Activated CD8-positive, alpha-beta memory T cell treated with anti-CD3 and anti-CD28 coated beads for 1 hour (primary cell): ENCODE data around the gene CCNK.

Experiments
- DNase-seq, 2 donors: peaks; one replicate each; pipeline ENCODE4 v3.0.0-alpha.2; 2020; ENCODE audit warnings: low read depth in 1 of 2; ENCODE audit errors: extremely low read depth in 1 of 2

Gene CCNK

GRCh38 chr14:99549684-99550083 lies 68.5 kb downstream of the CCNK start:
- no peak for DNase-seq

- DNase-seq = no peak
These were observed 69.3 kb downstream of the CCNK start for GRCh38 chr14:99550387-99550992.

DNA sequence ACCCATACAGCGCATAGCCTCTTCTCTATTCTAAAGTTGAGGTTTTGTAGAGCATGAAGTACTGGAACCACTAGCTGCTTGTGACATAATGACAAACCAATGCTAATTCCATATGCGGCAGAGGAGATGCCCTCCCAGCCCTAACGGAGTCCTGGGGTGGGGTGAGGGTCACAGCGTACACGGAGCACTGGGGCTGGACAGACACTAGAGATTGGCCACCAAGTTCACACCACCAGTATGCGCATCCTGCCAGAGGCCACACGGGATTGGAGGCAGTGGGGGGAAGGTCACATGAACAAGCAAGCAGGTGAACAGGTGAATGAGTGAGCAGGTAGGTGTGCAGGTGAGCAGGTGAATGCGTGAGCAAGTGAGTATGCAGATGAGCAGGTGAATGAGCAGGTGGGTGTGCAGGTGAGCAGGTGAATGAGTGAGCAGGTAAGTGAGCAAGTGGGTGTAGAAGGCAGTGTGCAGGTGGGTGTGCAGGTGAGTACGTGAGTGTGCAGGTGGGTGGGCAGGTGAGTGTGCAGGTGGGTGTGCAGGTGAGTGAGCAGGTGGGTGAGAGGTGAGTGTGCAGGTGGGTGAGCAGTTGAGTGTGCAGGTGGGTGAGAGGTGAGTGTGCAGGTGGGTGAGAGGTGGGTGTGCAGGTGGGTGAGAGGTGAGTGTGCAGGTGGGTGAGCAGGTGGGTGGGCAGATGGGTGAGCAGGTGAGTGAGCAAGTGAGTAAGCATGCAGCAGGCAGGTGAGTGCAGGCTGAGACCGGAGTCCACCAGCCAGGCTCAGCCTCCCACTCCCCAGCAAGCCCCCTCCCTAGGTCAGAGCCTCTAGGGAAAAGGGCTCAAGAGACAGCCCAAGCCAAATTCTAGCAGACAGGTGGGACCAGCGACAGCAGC lies 70.1 kb downstream of the CCNK start:
- DNase-seq = no peak

GRCh38 chr14:99552021-99552553 lies 70.9 kb downstream of the CCNK start:
- DNase-seq = no peak

DNA sequence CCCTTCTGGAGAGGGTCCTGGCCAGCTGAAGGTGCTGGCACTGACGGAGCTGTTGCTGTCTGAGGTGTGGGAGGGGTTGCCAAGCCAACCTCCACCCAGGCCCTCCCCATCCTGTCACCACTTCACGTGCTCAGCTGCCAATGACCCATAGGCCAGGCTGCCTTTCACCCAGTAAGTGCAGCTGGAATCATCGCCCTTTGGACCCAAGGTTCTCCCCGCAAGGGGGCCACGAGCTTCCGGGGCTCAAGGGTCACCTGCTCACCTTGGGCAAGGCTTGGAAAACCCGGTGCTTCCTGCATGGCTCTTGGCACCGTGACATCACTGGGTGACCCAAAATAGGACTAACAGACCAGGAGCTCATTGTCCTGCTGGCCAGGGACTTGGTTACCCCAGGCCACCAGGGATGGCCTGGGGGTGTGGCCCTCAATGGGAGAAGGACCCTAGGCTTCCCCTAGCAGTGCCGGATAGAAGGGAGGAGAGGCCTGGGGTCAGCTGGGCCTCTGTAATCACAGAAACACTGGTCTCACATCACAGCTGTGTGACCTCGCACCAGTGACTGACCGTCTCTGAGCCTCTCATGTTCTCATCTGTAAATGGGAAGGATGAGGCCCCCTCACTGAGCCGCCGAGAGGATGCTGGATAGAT lies 71.5 kb downstream of the CCNK start:
- no peak for DNase-seq

GRCh38 chr14:99554184-99554583 lies 73.0 kb downstream of the CCNK start:
- DNase-seq = no peak

DNA sequence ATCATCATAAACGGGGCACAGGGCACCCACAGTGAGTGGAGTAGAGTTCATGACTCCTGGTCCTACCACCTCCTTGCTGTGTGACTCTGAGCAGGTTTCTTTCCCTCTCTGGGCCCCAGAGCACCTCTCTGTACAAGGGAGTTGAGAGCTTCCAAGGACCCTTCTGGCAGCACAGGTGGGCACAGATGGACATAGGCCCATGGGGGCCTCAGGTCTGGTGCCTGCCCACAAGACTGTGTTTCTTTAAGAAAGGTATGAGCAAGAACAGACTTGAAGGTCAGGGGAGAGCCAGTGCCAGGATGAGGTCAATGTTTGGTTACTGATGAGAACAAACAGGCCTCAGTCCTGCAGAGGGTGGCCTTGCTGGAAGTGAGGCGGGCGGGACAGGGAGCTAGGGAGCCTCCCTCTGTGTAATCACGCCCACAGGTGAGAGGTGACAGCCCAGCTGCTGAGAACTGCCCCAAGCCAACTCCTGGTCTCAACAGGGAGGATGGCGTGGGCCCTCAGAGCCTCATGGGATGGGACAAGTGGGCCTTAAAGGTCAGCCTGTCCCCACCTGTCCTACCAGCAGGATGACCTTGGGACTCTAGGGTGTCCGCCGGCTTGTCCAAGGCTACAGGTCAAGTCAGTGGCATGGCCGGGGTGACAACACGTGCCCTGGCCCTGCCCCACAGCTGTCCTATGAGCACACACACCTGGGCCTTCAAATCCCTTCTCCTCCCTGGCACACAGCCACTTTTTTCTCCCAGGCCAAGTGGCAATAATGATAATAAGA lies 73.7 kb downstream of the CCNK start:
- no peak for DNase-seq

GRCh38 chr14:99556134-99556791 lies 75.1 kb downstream of the CCNK start:
- DNase-seq = no peak

DNA sequence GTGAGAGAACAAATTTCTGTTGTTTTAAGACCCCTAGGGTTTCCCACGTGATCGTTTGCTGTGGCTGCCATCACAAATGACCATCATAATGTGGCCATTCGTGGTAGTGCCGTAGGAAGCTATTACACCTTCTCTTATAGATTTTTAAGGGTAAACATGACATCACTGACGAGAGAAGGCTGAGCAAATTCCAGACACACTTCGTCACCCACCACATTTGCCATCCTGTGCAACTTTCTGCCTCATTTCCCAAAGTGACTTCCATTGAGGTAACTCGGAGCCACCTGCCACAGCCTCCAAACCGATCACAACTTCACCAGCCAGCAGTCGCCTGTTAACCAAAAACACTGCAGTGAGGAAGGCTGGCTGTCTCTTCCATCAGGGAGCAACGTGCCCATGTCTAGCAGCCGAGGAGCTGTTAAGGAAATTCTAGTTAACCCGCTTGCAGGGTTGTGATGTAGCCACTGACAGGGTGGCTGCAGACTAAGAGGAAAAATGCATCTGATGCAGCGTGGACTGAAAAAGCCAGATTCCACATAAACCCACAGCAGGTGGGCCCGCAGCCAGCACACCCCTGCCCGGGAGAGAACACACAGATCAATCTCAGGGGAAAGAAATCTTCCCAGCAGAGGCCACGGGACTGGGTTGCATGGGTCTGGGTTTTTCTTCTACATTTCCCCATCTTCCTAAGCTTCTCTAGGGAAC lies 78.2 kb downstream of the CCNK start:
- DNase-seq = no peak

DNA sequence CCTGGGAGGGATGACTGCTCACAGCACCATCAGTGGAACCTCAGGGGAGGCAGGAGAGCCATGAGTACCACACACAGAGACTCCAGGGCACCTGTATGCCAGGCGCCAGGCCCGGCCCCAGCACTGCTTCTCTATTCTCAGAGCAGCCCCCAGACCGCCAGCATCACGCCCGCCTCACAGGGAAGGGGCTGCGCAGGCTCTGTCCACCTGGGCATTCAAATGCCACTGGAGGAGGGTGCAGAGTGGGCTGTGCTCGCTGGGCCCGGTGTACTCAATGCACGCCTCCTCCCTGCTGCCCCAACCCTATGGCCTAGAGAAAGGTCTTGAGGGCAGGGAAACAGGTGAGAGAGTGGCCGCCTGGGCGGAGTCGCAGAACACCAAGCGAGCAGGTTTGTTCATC lies 79.2 kb downstream of the CCNK start:
- DNase-seq = no peak

GRCh38 chr14:99560922-99561683 lies 79.9 kb downstream of the CCNK start:
- no peak for DNase-seq

DNA sequence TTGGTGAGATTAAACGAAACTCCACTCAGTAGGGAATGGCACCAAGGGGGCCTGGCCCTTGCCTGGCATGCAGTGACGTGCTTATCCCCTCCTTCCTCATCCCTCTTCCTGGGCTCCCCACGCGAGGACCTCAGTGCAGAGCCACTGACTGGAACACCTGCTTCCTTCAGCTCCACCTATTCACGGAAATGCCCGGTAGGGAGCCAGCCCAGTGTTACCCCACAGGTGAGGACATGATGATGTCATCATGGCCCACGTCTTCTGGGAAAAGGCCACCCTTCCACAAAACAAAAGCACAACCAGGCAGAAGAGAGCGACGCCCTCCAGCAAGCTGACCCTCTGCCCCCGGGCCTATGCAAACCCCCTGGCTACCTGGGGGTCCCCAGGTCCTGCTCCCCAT lies 80.7 kb downstream of the CCNK start:
- DNase-seq = no peak
